ENCODE results near the gene CNNM2. TPM values are rescaled to one million over a fixed set of nuclear protein-coding genes. Genes with fewer than 3 reads are reported as not detected.

Gene CNNM2
- total RNA-seq, 2 donors from 2014 or later = 3.4 to 5.3 TPM

GRCh38 chr10:103077491-103078308 lies 159.6 kb downstream of the CNNM2 start:
- intact Hi-C loops (cut with DNase I) = no loop called here
- no peaks in the 10 kb centered on the region for H3K27me3 ChIP-seq
- H3K9me3 ChIP-seq = no peaks in the 10 kb centered on the region
- no peaks in the 10 kb centered on the region for H3K36me3 ChIP-seq (replicated peaks in 1 of 2; ENCODE audit: insufficient read depth in 1 of 2, low read depth in 2 of 2)
- H3K4me3 ChIP-seq = no peak overlapping the region
- DNase-seq (peak in 2 of 4 donors; percentile 25 to 41), ATAC-seq (peak; percentile 80)
- TF ChIP-seq POLR2A (IDR thresholded peaks at IDR 0.05) (peak in 2 of 3 donors; percentile 20 to 22), CTCF (IDR thresholded peaks at IDR 0.05) (no peak)
- H3K4me1 ChIP-seq = peaks cover 19% of the 10 kb centered on the region
- 60 to 61% methylated on average over 16 of the region's 16 CpGs for WGBS, 2 donors
- peak overlapping the region; percentile 21 to 75 (median 70) for H3K27ac ChIP-seq

- H3K9me3 ChIP-seq = no peaks in the 10 kb centered on the region
- TF ChIP-seq POLR2A (IDR thresholded peaks at IDR 0.05) (no peak), CTCF (IDR thresholded peaks at IDR 0.05) (no peak)
- H3K36me3 ChIP-seq (replicated peaks in 1 of 2; ENCODE audit: insufficient read depth in 1 of 2, low read depth in 2 of 2) = peaks cover 0 to under 1% of the 10 kb centered on the region in 2 donors
- DNase-seq = no peak
- H3K27me3 ChIP-seq = no peaks in the 10 kb centered on the region
- peak overlapping the region; percentile 21 to 75 (median 70) for H3K27ac ChIP-seq
- ATAC-seq = no peak
- 57 to 90% methylated on average over 2 to 3 of the region's 3 CpGs for WGBS, 2 donors
- no peak overlapping the region for H3K4me3 ChIP-seq
- peaks cover 19% of the 10 kb centered on the region for H3K4me1 ChIP-seq
- intact Hi-C loops (cut with DNase I) = no loop called here
Observed at GRCh38 chr10:103078309-103078615, 160.2 kb downstream of the CNNM2 start.

DNA sequence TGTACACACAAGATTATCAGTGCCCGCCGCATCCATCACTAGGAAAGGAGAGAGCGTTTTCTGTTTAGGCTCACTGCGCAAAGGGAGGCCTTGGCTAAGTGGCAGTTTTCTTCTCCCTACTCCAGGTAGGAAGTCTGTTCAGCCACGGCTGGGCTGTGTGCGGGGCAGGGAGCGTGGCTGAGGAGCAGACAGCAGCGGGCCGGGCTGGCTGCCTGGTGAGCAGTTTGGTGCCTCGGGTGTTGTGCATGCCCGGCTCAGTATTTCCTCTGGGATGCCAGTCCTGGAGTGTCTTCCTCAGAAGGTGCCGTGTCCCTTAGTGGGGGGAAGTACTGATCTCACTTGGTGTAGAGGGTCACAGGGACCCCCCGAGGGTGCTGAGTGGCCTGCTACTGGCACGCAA lies 160.6 kb downstream of the CNNM2 start:
- no peaks in the 10 kb centered on the region for H3K9me3 ChIP-seq
- H3K27ac ChIP-seq = peak overlapping the region in 3 of 4 donors; percentile 68 to 75 (median 72)
- no peak overlapping the region for H3K4me3 ChIP-seq
- intact Hi-C loops (cut with DNase I) = no loop called here
- ATAC-seq = no peak
- TF ChIP-seq POLR2A (IDR thresholded peaks at IDR 0.05) (no peak), CTCF (IDR thresholded peaks at IDR 0.05) (no peak)
- peaks cover 19% of the 10 kb centered on the region for H3K4me1 ChIP-seq
- no peak for DNase-seq
- 84 to 85% methylated on average over 6 to 14 of the region's 14 CpGs for WGBS, 2 donors
- peaks cover 0 to 3% of the 10 kb centered on the region in 2 donors for H3K36me3 ChIP-seq (replicated peaks in 1 of 2; ENCODE audit: insufficient read depth in 1 of 2, low read depth in 2 of 2)
- H3K27me3 ChIP-seq = no peaks in the 10 kb centered on the region

DNA sequence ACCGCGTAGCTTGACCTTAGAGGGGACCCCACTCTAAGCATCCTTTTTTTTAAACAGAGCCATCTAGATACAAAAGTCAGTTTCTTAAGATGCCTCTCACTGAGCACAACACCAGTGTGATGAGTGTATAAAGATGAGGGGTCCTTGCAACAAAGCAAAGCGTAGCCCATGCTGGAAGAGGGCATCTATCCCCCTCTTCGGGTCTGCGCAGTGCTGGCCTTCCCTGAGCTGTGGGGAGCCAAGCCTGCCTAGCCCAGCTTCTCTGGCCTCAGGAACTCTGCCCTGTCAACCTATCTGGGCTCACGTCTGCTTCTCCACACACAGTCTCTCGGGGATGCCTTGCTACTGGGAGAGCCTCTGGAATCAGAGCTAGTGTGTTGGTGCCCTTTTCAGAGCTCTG lies 161.0 kb downstream of the CNNM2 start:
- peaks cover 19% of the 10 kb centered on the region for H3K4me1 ChIP-seq
- H3K36me3 ChIP-seq (replicated peaks in 1 of 2; ENCODE audit: insufficient read depth in 1 of 2, low read depth in 2 of 2) = peaks cover 0 to 3% of the 10 kb centered on the region in 2 donors
- no peak for DNase-seq
- WGBS, 2 donors = 89 to 100% methylated on average over 3 to 7 of the region's 7 CpGs
- no peaks in the 10 kb centered on the region for H3K27me3 ChIP-seq
- no peaks in the 10 kb centered on the region for H3K9me3 ChIP-seq
- H3K4me3 ChIP-seq = no peak overlapping the region
- peak overlapping the region in 2 of 4 donors; percentile 68 to 75 for H3K27ac ChIP-seq
- TF ChIP-seq POLR2A (IDR thresholded peaks at IDR 0.05) (no peak), CTCF (IDR thresholded peaks at IDR 0.05) (no peak)
- intact Hi-C loops (cut with DNase I) = no loop called here
- no peak for ATAC-seq

DNA sequence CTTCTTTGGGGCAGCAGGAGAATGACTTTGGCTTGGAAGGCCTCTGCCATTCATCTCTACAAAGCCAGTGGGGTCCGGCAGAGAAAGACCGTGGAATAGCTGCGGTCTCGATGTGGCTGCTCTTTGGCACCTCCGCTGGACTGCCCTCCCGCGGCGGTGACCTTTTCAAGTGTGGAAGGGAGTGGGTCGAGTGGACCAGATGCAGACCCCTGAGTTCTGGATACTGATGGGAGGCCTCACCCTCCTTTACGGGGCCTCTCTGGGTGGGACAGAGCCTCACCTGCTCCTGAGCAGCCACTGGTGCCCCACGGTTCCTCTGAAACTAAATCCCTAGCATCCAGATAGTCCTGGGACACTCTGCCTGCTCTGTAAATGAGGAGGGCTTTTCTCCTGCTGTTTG lies 161.9 kb downstream of the CNNM2 start:
- 85 to 90% methylated on average over 8 to 11 of the region's 11 CpGs for WGBS, 2 donors
- intact Hi-C loops (cut with DNase I) = no loop called here
- no peak for ATAC-seq

More for the DNA sequence above, 161.9 kb downstream of the CNNM2 start:
- Histone ChIP-seq H3K4me1 (peaks cover 19% of the 10 kb centered on the region), H3K9me3 (no peaks in the 10 kb centered on the region), H3K4me3 (no peak overlapping the region), H3K36me3 (replicated peaks in 1 of 2; ENCODE audit: insufficient read depth in 1 of 2, low read depth in 2 of 2) (peaks cover 0 to 3% of the 10 kb centered on the region in 2 donors), H3K27ac (no peak overlapping the region), H3K27me3 (no peaks in the 10 kb centered on the region)
- DNase-seq = no peak
- TF ChIP-seq CTCF (IDR thresholded peaks at IDR 0.05) = no peak
- TF ChIP-seq POLR2A (IDR thresholded peaks at IDR 0.05) = no peak

All from body of pancreas (tissue), 4 donors.